T-helper 2 cell treated with Interferon-gamma antibody and Interleukin-4, amounts not matched to agents 5 μg/mL and 100 μg/mL, for 36 hours (primary cell): ENCODE data around the gene RGS9.
A peak's percentile ranks its signal among the peaks of the same experiment; 100 is the strongest.
"Not testable (repeated sequence)": the region's sequence is repeated elsewhere in the genome, so short reads cannot be mapped to it uniquely, and the experiment has no call there.

ENCODE experiments used
- DNase-seq: peaks from one replicate; pipeline ENCODE4 v3.0.0; 2021; ENCODE audit warnings: low spot score
- H3K27ac Mint-ChIP-seq: one replicate; pipeline ENCODE4 v1.8.0; 2021; ENCODE audit warnings: mild to moderate bottlenecking, mixed read lengths
- H3K27me3 Mint-ChIP-seq: one replicate; pipeline ENCODE4 v1.8.0; 2021; ENCODE audit warnings: low read depth, mixed read lengths
- H3K36me3 Mint-ChIP-seq: one replicate; pipeline ENCODE4 v1.8.0; 2021; ENCODE audit warnings: low read depth, mixed read lengths
- H3K4me1 Mint-ChIP-seq: one replicate; pipeline ENCODE4 v1.8.0; 2021; ENCODE audit warnings: low read depth, mixed read lengths
- H3K4me3 Mint-ChIP-seq: one replicate; pipeline ENCODE4 v1.8.0; 2022; ENCODE audit warnings: mild to moderate bottlenecking, moderate library complexity, mixed read lengths
- H3K9me3 Mint-ChIP-seq: one replicate; pipeline ENCODE4 v1.8.0; 2021; ENCODE audit warnings: mixed read lengths

RGS9 gene

GRCh38 chr17:65173976-65174683, 37.0 kb downstream of the RGS9 start:
- Mint-ChIP-seq H3K27me3 (no peaks in the 10 kb centered on the region), H3K36me3 (peaks cover 53% of the 10 kb centered on the region), H3K4me1 (peaks cover 38% of the 10 kb centered on the region), H3K4me3 (no peak overlapping the region), H3K9me3 (peaks cover 13% of the 10 kb centered on the region), H3K27ac (no peak overlapping the region)
- DNase-seq, result no peak

GRCh38 chr17:65174974-65175373, 37.8 kb downstream of the RGS9 start:
- H3K27me3 Mint-ChIP-seq, result no peaks in the 10 kb centered on the region
- no peak overlapping the region for H3K27ac Mint-ChIP-seq
- H3K9me3 Mint-ChIP-seq, result peaks cover 13% of the 10 kb centered on the region
- peaks cover 47% of the 10 kb centered on the region for H3K4me1 Mint-ChIP-seq
- no peak overlapping the region for H3K4me3 Mint-ChIP-seq
- no peak for DNase-seq
- peaks cover 45% of the 10 kb centered on the region for H3K36me3 Mint-ChIP-seq

GRCh38 chr17:65175952-65176351, 38.8 kb downstream of the RGS9 start:
- peaks cover 13% of the 10 kb centered on the region for H3K9me3 Mint-ChIP-seq
- peaks cover 57% of the 10 kb centered on the region for H3K4me1 Mint-ChIP-seq
- no peaks in the 10 kb centered on the region for H3K27me3 Mint-ChIP-seq

GRCh38 chr17:65176646-65177409, 39.7 kb downstream of the RGS9 start:
- Mint-ChIP-seq H3K4me3 (no peak overlapping the region), H3K27me3 (no peaks in the 10 kb centered on the region), H3K27ac (peak overlapping the region; percentile 94), H3K4me1 (peaks cover 59% of the 10 kb centered on the region), H3K36me3 (peaks cover 39% of the 10 kb centered on the region), H3K9me3 (peaks cover 13% of the 10 kb centered on the region)
- DNase-seq, result no peak

More at GRCh38 chr17:65175952-65176351, 38.8 kb downstream of the RGS9 start:
- H3K36me3 Mint-ChIP-seq, result peaks cover 43% of the 10 kb centered on the region
- no peak overlapping the region for H3K27ac Mint-ChIP-seq
- no peak overlapping the region for H3K4me3 Mint-ChIP-seq
- no peak for DNase-seq

GRCh38 chr17:65177901-65178300, 40.7 kb downstream of the RGS9 start:
- Mint-ChIP-seq H3K27me3 (no peaks in the 10 kb centered on the region), H3K36me3 (peaks cover 39% of the 10 kb centered on the region), H3K27ac (peak overlapping the region; percentile 94), H3K9me3 (peaks cover 13% of the 10 kb centered on the region), H3K4me3 (peak overlapping the region; percentile 52), H3K4me1 (peaks cover 64% of the 10 kb centered on the region)
- no peak for DNase-seq

GRCh38 chr17:65180276-65180675, 43.1 kb downstream of the RGS9 start:
- Mint-ChIP-seq H3K4me1 (peaks cover 79% of the 10 kb centered on the region), H3K4me3 (peak overlapping the region; percentile 70), H3K36me3 (peaks cover 42% of the 10 kb centered on the region), H3K27ac (peak overlapping the region; percentile 95), H3K9me3 (peaks cover 13% of the 10 kb centered on the region)
- DNase-seq, H3K27me3 Mint-ChIP-seq: not testable (repeated sequence)

GRCh38 chr17:65180752-65181236, 43.6 kb downstream of the RGS9 start:
- Mint-ChIP-seq H3K27ac (peak overlapping the region; percentile 95), H3K4me3 (peak overlapping the region; percentile 70), H3K9me3 (peaks cover 13% of the 10 kb centered on the region), H3K36me3 (peaks cover 45% of the 10 kb centered on the region), H3K4me1 (peaks cover 84% of the 10 kb centered on the region)
- H3K27me3 Mint-ChIP-seq, DNase-seq: not testable (repeated sequence)

GRCh38 chr17:65181237-65182061, 44.3 kb downstream of the RGS9 start:
- H3K4me3 Mint-ChIP-seq, result peak overlapping the region; percentile 70
- H3K9me3 Mint-ChIP-seq, result peaks cover 11% of the 10 kb centered on the region
- H3K4me1 Mint-ChIP-seq, result peaks cover 82% of the 10 kb centered on the region
- DNase-seq, result peak; percentile 78
- H3K27me3 Mint-ChIP-seq, result no peaks in the 10 kb centered on the region
- peak overlapping the region; percentile 95 for H3K27ac Mint-ChIP-seq
- peaks cover 42% of the 10 kb centered on the region for H3K36me3 Mint-ChIP-seq

- peaks cover 79% of the 10 kb centered on the region for H3K4me1 Mint-ChIP-seq
- H3K27ac Mint-ChIP-seq, result peak overlapping the region; percentile 95
- H3K36me3 Mint-ChIP-seq, result peaks cover 39% of the 10 kb centered on the region
- H3K4me3 Mint-ChIP-seq, result peak overlapping the region; percentile 70
- H3K27me3 Mint-ChIP-seq, result no peaks in the 10 kb centered on the region
- no peak for DNase-seq
- H3K9me3 Mint-ChIP-seq, result peaks cover 3% of the 10 kb centered on the region
These were observed 45.1 kb downstream of the RGS9 start for GRCh38 chr17:65182233-65182632.

GRCh38 chr17:65183736-65184135, 46.6 kb downstream of the RGS9 start:
- Mint-ChIP-seq H3K27ac (peak overlapping the region; percentile 49), H3K4me1 (peaks cover 69% of the 10 kb centered on the region)

GRCh38 chr17:65184235-65184959, 47.2 kb downstream of the RGS9 start:
- H3K27ac Mint-ChIP-seq, result peak overlapping the region; percentile 69
- peaks cover 40% of the 10 kb centered on the region for H3K36me3 Mint-ChIP-seq
- H3K9me3 Mint-ChIP-seq, result no peaks in the 10 kb centered on the region
- H3K4me3 Mint-ChIP-seq, result no peak overlapping the region
- no peaks in the 10 kb centered on the region for H3K27me3 Mint-ChIP-seq
- peaks cover 62% of the 10 kb centered on the region for H3K4me1 Mint-ChIP-seq
- no peak for DNase-seq

More at GRCh38 chr17:65183736-65184135, 46.6 kb downstream of the RGS9 start:
- H3K4me3 Mint-ChIP-seq, result no peak overlapping the region
- no peaks in the 10 kb centered on the region for H3K27me3 Mint-ChIP-seq
- H3K36me3 Mint-ChIP-seq, result peaks cover 35% of the 10 kb centered on the region
- no peaks in the 10 kb centered on the region for H3K9me3 Mint-ChIP-seq
- no peak for DNase-seq

GRCh38 chr17:65185062-65185461, 47.9 kb downstream of the RGS9 start:
- H3K4me3 Mint-ChIP-seq, result peak overlapping the region; percentile 2
- peak overlapping the region; percentile 69 for H3K27ac Mint-ChIP-seq
- H3K27me3 Mint-ChIP-seq, result no peaks in the 10 kb centered on the region
- peaks cover 55% of the 10 kb centered on the region for H3K4me1 Mint-ChIP-seq
- H3K36me3 Mint-ChIP-seq, result peaks cover 40% of the 10 kb centered on the region
- no peaks in the 10 kb centered on the region for H3K9me3 Mint-ChIP-seq
- DNase-seq, result no peak
